K562 (cell line): ENCODE data around the gene ANKS3. TPM values are rescaled to one million over a fixed set of nuclear protein-coding genes. Genes with fewer than 3 reads are reported as not detected.

Source experiments
- ATF1 ChIP-seq, 2 experiments: fragments of 450-650 bp in 1 of 2; IDR thresholded peaks; 2 replicates each; pipeline ENCODE4 v1.6.1; 2016; ENCODE audit warnings: missing compliant biosample characterization in 1 of 2, missing genetic modification characterization in 1 of 2
- CEBPB ChIP-seq: fragments of 450-650 bp; IDR thresholded peaks from 2 replicates; pipeline ENCODE4 v1.6.1; 2016; ENCODE audit warnings: missing genetic modification characterization, missing compliant biosample characterization
- FOXK2 ChIP-seq, 2 experiments: fragments of 450-650 bp; IDR thresholded peaks in 1 of 2; conservative IDR thresholded peaks in 1 of 2; 2 replicates each; pipeline ENCODE4 v1.6.1; 2016; ENCODE audit warnings: low read depth in 2 of 2, mild to moderate bottlenecking in 1 of 2
- HNRNPLL ChIP-seq: fragments of 200-400 bp; formaldehyde crosslinking; IDR thresholded peaks from 2 replicates; pipeline ENCODE4 v1.6.1; 2017; ENCODE audit warnings: low read length, low read depth, mild to moderate bottlenecking; ENCODE audit not compliant: poor library complexity, severe bottlenecking
- LCOR ChIP-seq: sonication (generic); formaldehyde crosslinking; IDR thresholded peaks from 2 replicates; pipeline ENCODE4 v1.8.0; 2022; ENCODE audit warnings: mild to moderate bottlenecking, missing genetic modification reagents
- MXD1 ChIP-seq: fragments of 250-450 bp; sonication (Bioruptor Pico); IDR thresholded peaks from 2 replicates; pipeline ENCODE4 v1.8.0; 2021; ENCODE audit warnings: borderline replicate concordance, mild to moderate bottlenecking, moderate library complexity; ENCODE audit not compliant: poor library complexity, severe bottlenecking
- RNF219 ChIP-seq: fragments of 250-450 bp; sonication (Bioruptor Pico); IDR thresholded peaks from 2 replicates; pipeline ENCODE4 v1.5.0; 2022; ENCODE audit warnings: mild to moderate bottlenecking
- SMAD1 ChIP-seq: fragments of 150-350 bp; IDR thresholded peaks from 2 replicates; pipeline ENCODE4 v1.6.1; 2014; ENCODE audit warnings: low read length, low read depth; ENCODE audit not compliant: partially characterized antibody
- SOX6 ChIP-seq: fragments of 450-650 bp; IDR thresholded peaks from 2 replicates; pipeline ENCODE4 v1.6.1; 2014; ENCODE audit warnings: mild to moderate bottlenecking
- SRSF1 ChIP-seq: fragments of 200-400 bp; formaldehyde crosslinking; IDR thresholded peaks from 2 replicates; pipeline ENCODE4 v1.6.1; 2017; ENCODE audit warnings: mild to moderate bottlenecking, low read depth, low read length, moderate library complexity
- STAT5A ChIP-seq: IDR thresholded peaks from 2 replicates; pipeline ENCODE4 v1.6.1; 2012; ENCODE audit warnings: low read length, inconsistent platforms, borderline replicate concordance
- U2AF2 ChIP-seq: fragments of 200-400 bp; formaldehyde crosslinking; optimal IDR thresholded peaks from 2 replicates; pipeline ENCODE3; 2017; ENCODE audit warnings: low read depth, mild to moderate bottlenecking, low read length
- ZBTB9 ChIP-seq: fragments of 450-650 bp; formaldehyde crosslinking; IDR thresholded peaks from 2 replicates; pipeline ENCODE4 v1.4.0; 2020; ENCODE audit warnings: mild to moderate bottlenecking, moderate library complexity
- ZNF511 ChIP-seq: sonication (generic); formaldehyde crosslinking; IDR thresholded peaks from 2 replicates; pipeline ENCODE4 v1.8.0; 2022; ENCODE audit warnings: mild to moderate bottlenecking, missing genetic modification reagents
- ZNF586 ChIP-seq: fragments of 450-650 bp; formaldehyde crosslinking; conservative IDR thresholded peaks from 2 replicates; pipeline ENCODE4 v1.4.0; 2020; ENCODE audit warnings: mild to moderate bottlenecking, moderate library complexity
- polyA plus RNA-seq, 8 experiments: library from polyadenylated mRNA; depleted of rRNA in 4 of 8; stranded (reverse) in 5 of 8; unstranded in 3 of 8; fragments of >200 nt; fragmentation: Nextera tagmentation in 2 of 8; fragmentation: Illumina TruSeq in 1 of 8; extraction: Ambion mirVana in 2 of 8; extraction: Trizol in 1 of 8; gene quantifications; 2 replicates each; pipeline versions ENCODE4 v1.2.1 to v1.2.3, GENCODE V29; 2011 to 2014; ENCODE audit warnings: inconsistent platforms in 1 of 8, missing spikeins in 1 of 8
- total RNA-seq, 7 experiments: library from RNA; depleted of rRNA in 6 of 7; stranded (reverse); fragments of >200 nt in 6 of 7; fragmentation: Illumina TruSeq in 2 of 7; extraction: Trizol in 2 of 7; gene quantifications; 2 replicates each; pipeline versions ENCODE4 v1.2.1 to v1.2.3, GENCODE V29; 2011 to 2021; ENCODE audit warnings: low replicate concordance in 1 of 7

The ANKS3 gene
- total and polyA plus RNA-seq, 9 of the 15 experiments (the other 6 are each of a cell fraction or from before 2014, with no cell fraction given) = 0.43 to 25.7 (median 14.8) TPM

- TF ChIP-seq HNRNPLL (peak; percentile 92), SRSF1 (no peak), STAT5A (no peak), SOX6 (no peak), U2AF2 (no peak), FOXK2 (conservative IDR thresholded peaks at IDR 0.05 in 1 of 2, IDR thresholded peaks at IDR 0.05 in 1 of 2; ENCODE audit: low read depth in 2 of 2) (peak; percentile 53 to 70; a peak in 2 of 4 replicates), ATF1 (CRISPR knock-in tag; IDR thresholded peaks at IDR 0.05) (no peak), ATF1 (tag; IDR thresholded peaks at IDR 0.05) (peak; percentile 66), MXD1 (CRISPR knock-in tag) (no peak), ZNF586 (no peak), RNF219 (no peak), LCOR (peak; percentile 98), SMAD1 (no peak), CEBPB (no peak), ZNF511 (CRISPR knock-in tag) (no peak), ZBTB9 (CRISPR knock-in tag) (no peak)
These were observed 34.7 kb upstream of the ANKS3 start (continued) for GRCh38 chr16:4768549-4769305.
